Stimulated activated CD8-positive, alpha-beta memory T cell treated with anti-CD3 and anti-CD28 coated beads, Interleukin-15, amount 100 ng/mL, for 4 hours (primary cell): ENCODE data around the gene ANXA3.
"Not testable (repeated sequence)": the region's sequence is repeated elsewhere in the genome, so short reads cannot be mapped to it uniquely, and the experiment has no call there.

Source experiments
- DNase-seq, 2 donors: peaks; one replicate each; pipeline ENCODE4 v3.0.0-alpha.2; 2020; ENCODE audit warnings: low read depth in 2 of 2

ANXA3 gene

DNA sequence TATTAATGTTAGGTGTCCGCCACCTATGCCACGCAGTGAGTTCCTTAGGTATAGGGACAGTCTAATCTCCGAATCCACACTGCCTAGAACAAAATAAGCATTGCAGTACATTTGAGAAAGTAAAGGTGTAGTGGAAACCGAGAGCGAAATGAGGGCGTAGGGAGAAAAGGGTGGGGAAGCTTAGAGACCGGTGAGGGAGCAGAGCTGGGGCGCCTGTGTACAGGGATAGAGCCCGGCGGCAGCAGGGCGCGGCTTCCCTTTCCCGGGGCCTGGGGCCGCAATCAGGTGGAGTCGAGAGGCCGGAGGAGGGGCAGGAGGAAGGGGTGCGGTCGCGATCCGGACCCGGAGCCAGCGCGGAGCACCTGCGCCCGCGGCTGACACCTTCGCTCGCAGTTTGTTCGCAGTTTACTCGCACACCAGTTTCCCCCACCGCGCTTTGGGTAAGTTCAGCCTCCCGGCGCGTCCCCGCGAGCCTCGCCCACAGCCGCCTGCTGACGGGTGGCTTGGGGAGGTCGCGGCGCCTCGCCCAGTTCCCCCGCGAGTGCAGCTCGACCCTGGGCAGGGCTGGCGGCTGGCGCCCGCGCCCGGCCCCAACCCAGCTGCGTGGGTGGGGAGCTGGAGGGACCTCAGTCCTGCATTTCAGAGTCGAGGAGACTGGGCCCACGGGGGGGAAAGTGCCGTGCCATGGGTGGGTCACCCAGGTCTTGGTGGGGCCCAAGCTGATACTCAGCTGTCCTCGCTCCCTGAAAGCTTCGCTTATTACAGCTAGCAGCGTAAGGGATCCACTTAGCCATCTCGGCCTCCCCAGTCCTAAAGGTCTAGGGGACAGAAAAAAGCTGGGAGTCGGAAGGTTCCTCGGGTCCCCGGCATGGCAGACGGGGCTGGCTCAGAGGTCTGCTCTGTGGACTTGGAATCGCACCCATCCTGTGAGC lies at the start of gene ANXA3:
ANXA3 (plus strand) TSS at position 351 of the 932 bp plus-strand sequence. CDS start 2,704 bp downstream, outside the sequence.
- no peak for DNase-seq

GRCh38 chr4:78506260-78506659 lies 45.3 kb upstream of the ANXA3 start:
- DNase-seq, result not testable (repeated sequence)

DNA sequence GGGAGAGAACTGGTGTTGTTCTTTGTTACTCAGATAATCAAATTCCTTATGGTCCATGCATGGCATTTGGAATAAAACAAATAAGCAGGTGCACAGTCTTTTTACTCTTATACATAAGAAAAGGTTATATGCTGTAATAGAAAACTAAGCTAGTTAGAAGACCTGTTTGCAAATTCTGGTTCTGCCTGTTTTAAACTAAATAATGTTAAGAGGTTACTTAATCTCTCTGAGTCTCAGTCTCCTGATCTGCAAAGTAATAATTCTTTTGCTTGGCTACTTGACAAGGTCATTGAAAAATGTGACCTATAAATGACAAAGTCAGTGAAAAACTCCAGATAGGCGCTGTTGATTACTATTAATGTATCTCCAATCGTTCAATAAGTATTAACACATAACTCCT lies 42.5 kb upstream of the ANXA3 start:
- no peak for DNase-seq

DNA sequence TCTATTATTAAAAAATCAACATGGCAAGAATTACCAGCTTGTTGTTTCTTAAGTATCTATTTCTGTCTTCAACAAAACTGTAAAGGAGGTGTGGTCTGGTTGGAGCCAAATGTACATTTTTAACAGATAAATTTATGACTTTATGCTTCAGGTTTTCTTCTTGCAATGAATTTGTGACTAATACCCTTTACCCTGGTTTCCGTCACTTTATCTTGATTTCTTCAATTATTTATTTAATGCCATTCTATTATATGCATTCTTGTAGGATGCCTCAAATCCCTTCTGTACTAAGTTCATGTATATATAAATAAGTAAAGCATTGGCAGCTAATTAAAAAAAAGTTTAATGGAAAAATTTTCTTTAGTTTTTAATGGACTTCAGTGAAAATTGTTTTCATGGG lies 41.5 kb upstream of the ANXA3 start:
- DNase-seq, result no peak

GRCh38 chr4:78510681-78511080 lies 40.9 kb upstream of the ANXA3 start:
- no peak for DNase-seq

- DNase-seq, result no peak
These were observed 39.1 kb upstream of the ANXA3 start for GRCh38 chr4:78512357-78512920.

DNA sequence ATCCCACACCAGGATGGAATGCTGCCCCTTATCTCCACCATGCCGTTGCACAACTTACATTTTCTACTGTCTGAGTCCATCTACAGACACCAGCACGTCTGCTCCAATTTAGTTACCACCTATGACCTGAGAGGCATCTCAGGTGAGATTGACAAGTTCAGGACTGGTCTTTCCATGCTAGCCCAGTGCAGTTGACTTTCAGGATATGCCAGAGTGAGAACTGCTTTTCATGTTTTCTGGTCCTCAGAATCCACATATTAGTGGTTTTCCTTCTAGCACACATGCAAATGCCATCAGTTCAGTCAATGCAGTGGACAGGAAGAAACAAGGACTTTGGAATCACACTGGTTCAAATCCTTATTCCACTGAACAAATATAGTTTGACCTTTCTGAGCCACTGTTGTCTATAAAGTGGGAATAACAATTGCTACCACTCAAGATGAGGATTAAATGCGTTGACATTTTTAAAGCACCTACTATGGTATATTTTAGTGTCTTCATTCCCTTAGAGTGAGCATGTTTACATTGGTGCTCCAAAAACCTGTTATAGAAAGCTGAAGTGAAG lies 38.1 kb upstream of the ANXA3 start:
- no peak for DNase-seq

- no peak for DNase-seq
These were observed 34.4 kb upstream of the ANXA3 start for GRCh38 chr4:78517050-78517652.

GRCh38 chr4:78518561-78518960 lies 33.0 kb upstream of the ANXA3 start:
- DNase-seq, result no peak

- no peak for DNase-seq
These were observed 31.6 kb upstream of the ANXA3 start for GRCh38 chr4:78519962-78520361.

- no peak for DNase-seq
These were observed 30.8 kb upstream of the ANXA3 start for GRCh38 chr4:78520808-78521226.

GRCh38 chr4:78524009-78524408 lies 27.6 kb upstream of the ANXA3 start:
- DNase-seq, result no peak

GRCh38 chr4:78525559-78525958 lies 26.0 kb upstream of the ANXA3 start:
- DNase-seq, result no peak

- no peak for DNase-seq
These were observed 24.5 kb upstream of the ANXA3 start for GRCh38 chr4:78527103-78527502.

DNA sequence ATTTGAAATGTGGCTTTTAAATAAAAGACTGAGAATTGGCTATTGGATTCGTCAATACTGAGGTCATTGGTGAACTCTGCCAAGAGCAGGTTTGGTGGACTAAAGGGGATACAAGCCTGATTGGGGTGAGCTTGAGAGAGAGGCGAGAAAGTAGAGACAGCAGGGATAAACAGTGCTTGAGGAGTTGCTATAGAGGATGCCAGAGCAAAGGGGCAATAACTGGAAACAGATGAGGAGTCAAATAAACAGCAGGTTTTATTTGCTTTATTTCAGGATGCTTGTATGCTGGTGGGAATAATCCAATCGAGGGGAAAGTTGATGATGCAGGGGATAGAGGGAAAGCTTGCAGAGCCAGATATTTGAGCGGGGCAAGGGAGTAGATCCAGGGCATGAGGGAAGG lies 24.0 kb upstream of the ANXA3 start:
- no peak for DNase-seq

- no peak for DNase-seq
These were observed 23.2 kb upstream of the ANXA3 start for GRCh38 chr4:78528327-78528726.

DNA sequence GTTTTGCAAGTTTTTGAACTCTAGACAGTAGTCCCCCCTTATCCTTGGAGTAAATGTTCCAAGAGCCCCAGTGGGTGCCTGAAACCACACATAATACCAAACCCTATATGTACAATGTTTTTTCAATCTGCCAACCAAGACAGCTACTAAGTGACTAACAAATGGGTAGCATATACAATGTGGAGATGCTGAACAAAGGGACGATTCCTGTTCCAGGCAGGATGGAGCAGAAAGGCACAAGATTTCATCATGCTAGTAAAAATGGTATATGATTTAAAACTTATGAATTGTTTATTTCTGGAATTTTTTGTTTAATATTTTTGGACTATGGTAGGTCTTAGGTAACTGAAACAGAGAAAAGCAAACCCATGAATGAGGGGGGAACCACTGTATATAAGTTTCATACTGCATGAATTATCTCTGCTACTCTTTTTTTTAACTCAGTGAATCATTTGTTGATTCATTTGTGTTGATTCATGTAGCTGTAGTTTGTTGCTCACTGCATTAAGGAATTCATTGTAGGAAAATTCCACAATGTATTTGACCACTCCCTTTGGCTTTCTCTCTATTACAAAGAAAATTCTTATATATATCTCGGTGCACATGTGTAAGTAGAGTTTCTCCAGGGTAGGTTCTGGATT lies 21.9 kb upstream of the ANXA3 start:
- no peak for DNase-seq

DNA sequence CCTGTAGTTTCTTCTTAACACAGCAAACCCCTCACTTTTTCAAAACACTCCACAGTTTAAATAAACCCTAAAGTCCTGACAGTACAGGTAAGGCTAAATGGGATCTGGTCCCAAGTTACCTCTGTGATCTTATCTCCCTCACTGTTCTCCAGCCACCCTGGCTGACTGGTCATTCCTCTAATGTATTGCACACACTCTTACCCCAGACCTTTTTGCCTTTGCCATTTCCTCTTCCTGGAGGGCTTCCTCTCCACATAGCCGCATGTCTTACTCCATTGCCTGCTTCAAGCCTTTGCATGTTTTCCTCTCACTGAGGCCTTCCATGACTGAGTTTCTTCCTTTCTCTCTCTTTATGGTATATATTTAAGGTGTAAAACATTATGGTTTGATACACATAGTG lies 19.5 kb upstream of the ANXA3 start:
- no peak for DNase-seq

- DNase-seq, result no peak
These were observed 17.7 kb upstream of the ANXA3 start for GRCh38 chr4:78533854-78534253.

DNA sequence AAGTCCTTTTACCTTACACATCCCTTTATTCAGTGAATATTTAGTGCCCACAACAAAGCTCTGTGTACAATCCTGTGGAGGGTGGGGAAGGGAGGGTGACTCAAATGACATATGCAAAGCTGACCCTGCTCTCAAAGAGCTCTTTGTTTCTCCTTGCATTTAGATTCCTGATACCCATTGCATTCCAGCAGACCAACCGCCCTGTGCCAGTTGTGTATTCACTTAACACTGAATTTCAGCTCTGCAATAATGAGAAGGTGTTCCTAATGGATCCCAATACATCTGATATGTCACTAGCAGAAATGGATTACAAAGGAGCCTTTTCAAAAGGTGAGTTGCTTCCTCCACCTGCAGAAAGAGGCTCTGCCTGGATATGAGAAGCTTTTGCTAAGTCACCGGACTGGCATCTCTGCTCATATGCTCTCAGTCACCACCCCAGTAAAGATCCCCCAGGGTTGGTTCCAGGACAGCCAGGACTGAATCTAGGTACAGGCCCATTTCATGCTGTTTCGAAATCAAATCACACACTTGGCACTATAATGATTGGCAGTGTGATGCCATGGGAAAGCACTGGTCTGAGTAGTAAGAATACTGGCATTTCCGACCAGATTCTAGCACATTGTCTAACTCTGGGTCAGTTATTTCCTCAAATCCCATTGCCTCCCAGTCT lies 17.1 kb upstream of the ANXA3 start:
- DNase-seq, result no peak

DNA sequence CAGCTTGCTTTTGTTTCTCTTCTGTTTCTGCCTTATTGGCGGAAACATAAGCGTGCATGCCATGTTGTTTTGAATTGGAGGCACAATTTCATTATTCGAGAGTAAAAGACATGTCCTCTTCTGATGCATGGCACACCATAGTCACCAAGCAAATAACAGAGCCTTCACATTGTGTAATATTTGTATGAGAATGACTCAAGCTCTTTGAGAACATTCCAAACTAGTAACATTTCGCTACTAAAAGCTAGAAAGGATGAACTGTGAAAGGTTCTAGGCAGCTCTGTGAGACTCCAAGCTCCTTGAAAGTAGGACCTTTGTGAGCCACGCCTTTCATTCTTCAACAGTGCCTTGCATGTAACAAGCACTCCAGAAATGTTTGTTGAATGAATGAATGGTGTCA lies 9.2 kb upstream of the ANXA3 start:
- DNase-seq, result no peak
